Endothelial cell of umbilical vein (primary cell): ENCODE measurements around the gene TESMIN. TPM values are rescaled to one million over a fixed set of nuclear protein-coding genes. Genes with fewer than 3 reads are reported as not detected.

ENCODE experiments used
- BruUV-seq: library from RNA; stranded (reverse); fragments of 400-500 nt; replicated peaks from 2 replicates; lab custom pipeline; 2021; lab: Mats Ljungman, UMichigan
- CTCF ChIA-PET: fragments of 300-600, 350-600 bp; sonication (Branson Sonifier 250); formaldehyde crosslinking; loops from one replicate; lab custom pipeline; 2021; ENCODE audit warnings: antibody characterized with exemption, inconsistent platforms; lab: Charles Lee
- POLR2A ChIA-PET: fragments of 300-600, 350-600 bp; sonication (Branson Sonifier 250); formaldehyde crosslinking; loops from one replicate; lab custom pipeline; 2021; ENCODE audit warnings: antibody characterized with exemption, inconsistent platforms; lab: Charles Lee
- DNase-seq: peaks from one replicate; pipeline ENCODE4 v3.0.0-alpha.2; 2011; ENCODE audit warnings: low read depth, low spot score
- FAIRE-seq: peaks from 2 replicates; lab custom pipeline; 2011; peaks lifted over from hg19 to GRCh38; lab: Jason Lieb, UNC
- H2AFZ ChIP-seq: 2 replicates; pipeline ENCODE4 v1.6.0; 2012; ENCODE audit warnings: low read depth, low read length, control low read depth, inconsistent platforms
- H3K27ac ChIP-seq: 2 replicates; pipeline ENCODE4 v1.5.1; 2011; ENCODE audit warnings: low read depth, mild to moderate bottlenecking, control low read depth, low read length, moderate library complexity; ENCODE audit not compliant: insufficient read depth
- H3K27me3 ChIP-seq, 2 experiments: 2 replicates each; pipeline versions ENCODE4 v1.6.0 to v1.6.1; 2011; ENCODE audit warnings: low read length in 2 of 2, mixed read lengths in 1 of 2; ENCODE audit not compliant: control insufficient read depth in 2 of 2, insufficient read depth in 2 of 2
- H3K36me3 ChIP-seq, 2 experiments: 2 replicates in 1 of 2; 3 replicates in 1 of 2; pipeline ENCODE4 v1.5.1; 2011; ENCODE audit warnings: low read length in 2 of 2, mild to moderate bottlenecking in 1 of 2, moderate library complexity in 1 of 2; ENCODE audit not compliant: control insufficient read depth in 2 of 2, insufficient read depth in 2 of 2; ENCODE audit errors: extremely low read depth in 1 of 2
- H3K4me1 ChIP-seq: 3 replicates; pipeline ENCODE4 v1.5.1; 2011; ENCODE audit warnings: mild to moderate bottlenecking, low read length; ENCODE audit not compliant: control insufficient read depth, insufficient read depth; ENCODE audit errors: extremely low read depth
- H3K4me2 ChIP-seq: 2 replicates; pipeline ENCODE4 v1.6.1; 2011; ENCODE audit warnings: low read length, control low read depth, mixed read lengths; ENCODE audit not compliant: insufficient read depth
- H3K4me3 ChIP-seq, 3 experiments: fragments of 200-600 bp in 1 of 3; sonication (generic), shearing (Covaris generic) in 1 of 3; replicated peaks in 1 of 3; 2 replicates each; pipeline ENCODE4 v1.5.1; 2011 to 2016; ENCODE audit warnings: control low read depth in 3 of 3, low read length in 3 of 3, mild to moderate bottlenecking in 2 of 3, inconsistent platforms in 1 of 3, low read depth in 1 of 3, moderate library complexity in 1 of 3; ENCODE audit not compliant: insufficient read depth in 1 of 3
- H3K79me2 ChIP-seq: 2 replicates; pipeline ENCODE4 v1.6.0; 2012; ENCODE audit warnings: low read length, inconsistent platforms; ENCODE audit not compliant: control insufficient read depth, insufficient read depth
- H3K9ac ChIP-seq: replicated peaks from 2 replicates; pipeline ENCODE3; 2011; ENCODE audit warnings: low read length, control low read depth; ENCODE audit not compliant: insufficient read depth; ENCODE audit errors: extremely low read depth
- H3K9me1 ChIP-seq: replicated peaks from 3 replicates; pipeline ENCODE4 v1.6.0; 2011; ENCODE audit warnings: mild to moderate bottlenecking, low read length; ENCODE audit not compliant: control insufficient read depth, insufficient read depth; ENCODE audit errors: extremely low read depth
- H3K9me3 ChIP-seq: replicated peaks from 2 replicates; pipeline ENCODE4 v1.5.1; 2012; ENCODE audit warnings: low read length, inconsistent platforms; ENCODE audit not compliant: control insufficient read depth, insufficient read depth
- H4K20me1 ChIP-seq: replicated peaks from 2 replicates; pipeline ENCODE3; 2011; ENCODE audit warnings: mild to moderate bottlenecking, low read length; ENCODE audit not compliant: control insufficient read depth, insufficient read depth; ENCODE audit errors: extremely low read depth
- EZH2 ChIP-seq: IDR thresholded peaks from 2 replicates; pipeline ENCODE4 v1.6.1; 2012; ENCODE audit warnings: borderline replicate concordance, low read depth, mild to moderate bottlenecking, moderate library complexity, low read length, inconsistent platforms; ENCODE audit not compliant: severe bottlenecking
- FOS ChIP-seq: IDR thresholded peaks from 2 replicates; pipeline ENCODE4 v1.6.1; 2011; ENCODE audit warnings: mild to moderate bottlenecking, low read length, moderate library complexity, borderline replicate concordance; ENCODE audit not compliant: insufficient read depth
- GATA2 ChIP-seq: IDR thresholded peaks from 2 replicates; pipeline ENCODE4 v1.7.0; 2011; ENCODE audit warnings: low read depth, mild to moderate bottlenecking, moderate library complexity, mixed read lengths, low read length; ENCODE audit not compliant: insufficient read length, insufficient read depth
- JUN ChIP-seq: IDR thresholded peaks from 2 replicates; pipeline ENCODE4 v1.6.1; 2011; ENCODE audit warnings: borderline replicate concordance, low read depth; ENCODE audit not compliant: insufficient read length, insufficient read depth
- MYC ChIP-seq: IDR thresholded peaks from one replicate; pipeline ENCODE4 v1.6.1; 2011; ENCODE audit warnings: mild to moderate bottlenecking, low read depth, low read length
- POLR2A ChIP-seq: IDR thresholded peaks from 2 replicates; pipeline ENCODE4 v1.6.1; 2012; ENCODE audit warnings: low read depth, mild to moderate bottlenecking, control low read depth, low read length
- POLR2AphosphoS5 ChIP-seq: IDR thresholded peaks from 2 replicates; pipeline ENCODE4 v1.6.1; 2012; ENCODE audit warnings: low read depth, mild to moderate bottlenecking, control low read depth, low read length, moderate library complexity; ENCODE audit not compliant: insufficient read depth
- dilution Hi-C: fragments of 300-500 bp; cut with MboI; formaldehyde crosslinking; loops from one replicate; pipeline ENCODE4 v1.15.0; 2019; ENCODE audit warnings: low sequenced_read_pairs; ENCODE audit not compliant: extremely low pct_ligation_motif_present
- intact Hi-C: fragments of 100-400 bp; cut with micrococcal nuclease; formaldehyde crosslinking; loops from one replicate; pipeline ENCODE4 v1.10.0; 2022
- polyA plus RNA-seq, 4 experiments: library from polyadenylated mRNA; depleted of rRNA in 3 of 4; stranded (reverse) in 3 of 4; unstranded in 1 of 4; fragments of >200 nt; gene quantifications; 2 replicates each; pipeline versions ENCODE4 v1.2.1 to v1.2.3, GENCODE V29; 2011 to 2012; ENCODE audit warnings: missing spikeins in 1 of 4
- total RNA-seq: library from RNA; stranded (reverse); gene quantifications from 2 replicates; pipeline ENCODE4 v1.2.3, GENCODE V29; 2021
- TF ChIP-seq, protein P1 (sequence below): IDR thresholded peaks from 2 replicates; pipeline ENCODE4 v1.6.1; 2011; ENCODE audit not compliant: insufficient read depth, insufficient read length
- TF ChIP-seq, protein P2 (sequence below), 2 donors: IDR thresholded peaks; 1 replicate in 1 of 2; 2 replicates in 1 of 2; pipeline ENCODE4 v1.5.1; 2011; ENCODE audit warnings: low read length in 2 of 2, mild to moderate bottlenecking in 2 of 2, moderate library complexity in 2 of 2, control low read depth in 1 of 2, inconsistent platforms in 1 of 2, low read depth in 1 of 2; ENCODE audit not compliant: insufficient read depth in 1 of 2; ENCODE audit errors: extremely low read depth in 1 of 2

TESMIN gene
- total and polyA plus RNA-seq, 2 donors (not counting 3 experiments of a cell fraction or from before 2014, with no cell fraction given), result 1.7 to 6.1 TPM

DNA sequence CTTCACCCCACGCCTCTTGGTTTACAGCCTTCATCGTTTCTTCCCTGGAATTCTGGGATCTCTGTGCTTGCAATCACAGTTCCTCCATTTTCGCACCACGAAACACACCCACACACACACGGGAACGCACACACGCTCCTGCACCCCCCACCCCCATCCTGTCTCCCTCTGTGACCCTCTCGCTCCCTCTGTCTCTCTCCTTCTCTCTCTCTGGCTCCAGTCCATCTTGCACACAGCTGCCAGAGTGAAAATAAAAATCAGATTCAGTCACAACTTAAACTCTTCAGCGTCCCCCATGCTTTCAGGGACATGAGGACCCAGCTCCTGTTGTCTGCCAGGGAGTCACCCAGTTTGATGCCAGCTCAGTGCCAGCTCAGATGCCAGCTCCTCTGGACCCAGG, 64.0 kb downstream of the TESMIN start:
- Histone ChIP-seq H2AFZ (no peak overlapping the region), H3K36me3 (no peaks in the 10 kb centered on the region), H3K4me3 (no peak overlapping the region), H3K9me3 (no peaks in the 10 kb centered on the region), H3K27me3 (peaks cover 12 to 22% of the 10 kb centered on the region in 2 experiments), H3K9me1 (no peaks in the 10 kb centered on the region), H4K20me1 (no peaks in the 10 kb centered on the region), H3K4me1 (no peaks in the 10 kb centered on the region), H3K4me2 (no peak overlapping the region), H3K27ac (no peak overlapping the region), H3K9ac (no peak overlapping the region), H3K79me2 (no peaks in the 10 kb centered on the region)
- intact Hi-C loops, result loop anchor here (5.0 kb wide), 1 partner anchor 35 kb away; no protein-coding TSS in a partner anchor
- ChIA-PET CTCF (interaction anchor here (0.8 to 1.0 kb wide), 2 partner anchors 41 to 55 kb away, joined by 3 read pairs; no protein-coding TSS in a partner anchor), POLR2A (no interaction called here)
- dilution Hi-C loops, result no loop called here
- FAIRE-seq (no peak), DNase-seq (no peak)
- no TSS peak for BruUV-seq
- TF ChIP-seq JUN (no peak), POLR2A (no peak), GATA2 (no peak)

DNA sequence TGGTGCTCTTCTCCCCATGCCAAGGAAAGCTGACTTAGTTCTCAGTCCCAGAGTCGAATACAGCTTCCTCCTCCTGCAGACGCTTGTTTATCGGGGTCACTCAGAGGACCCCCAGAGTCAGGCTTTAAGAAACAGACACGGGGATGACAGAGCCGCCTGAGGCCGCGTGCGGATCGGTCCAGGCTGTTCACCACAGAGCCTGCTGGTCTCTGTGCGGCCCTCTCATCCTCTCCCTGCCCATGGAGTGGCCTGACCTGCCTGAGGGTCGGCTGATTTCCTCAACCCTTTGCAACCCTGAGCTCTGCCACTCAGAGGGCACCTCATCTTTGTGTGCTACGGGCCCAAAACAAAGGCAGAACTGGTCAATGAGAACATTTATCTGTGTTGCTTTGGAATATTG, 64.8 kb downstream of the TESMIN start:
- no peaks in the 10 kb centered on the region for H3K9me3 ChIP-seq
- no peak for FAIRE-seq
- BruUV-seq, result no TSS peak
- DNase-seq, result no peak
- dilution Hi-C loops (no loop called here), intact Hi-C loops (loop anchor here (5.0 kb wide), 1 partner anchor 34 kb away; no protein-coding TSS in a partner anchor)
- H3K9ac ChIP-seq, result no peak overlapping the region
- ChIA-PET POLR2A (no interaction called here), CTCF (interaction anchor here (0.8 to 1.0 kb wide), 2 partner anchors 41 to 54 kb away, joined by 3 read pairs; no protein-coding TSS in a partner anchor)
- TF ChIP-seq JUN (no peak), POLR2A (no peak), POLR2AphosphoS5 (no peak), GATA2 (no peak), FOS (no peak), MYC (no peak), EZH2 (no peak)
- TF ChIP-seq, protein P1, sequence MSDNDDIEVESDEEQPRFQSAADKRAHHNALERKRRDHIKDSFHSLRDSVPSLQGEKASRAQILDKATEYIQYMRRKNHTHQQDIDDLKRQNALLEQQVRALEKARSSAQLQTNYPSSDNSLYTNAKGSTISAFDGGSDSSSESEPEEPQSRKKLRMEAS, result no peak
- TF ChIP-seq, protein P2, sequence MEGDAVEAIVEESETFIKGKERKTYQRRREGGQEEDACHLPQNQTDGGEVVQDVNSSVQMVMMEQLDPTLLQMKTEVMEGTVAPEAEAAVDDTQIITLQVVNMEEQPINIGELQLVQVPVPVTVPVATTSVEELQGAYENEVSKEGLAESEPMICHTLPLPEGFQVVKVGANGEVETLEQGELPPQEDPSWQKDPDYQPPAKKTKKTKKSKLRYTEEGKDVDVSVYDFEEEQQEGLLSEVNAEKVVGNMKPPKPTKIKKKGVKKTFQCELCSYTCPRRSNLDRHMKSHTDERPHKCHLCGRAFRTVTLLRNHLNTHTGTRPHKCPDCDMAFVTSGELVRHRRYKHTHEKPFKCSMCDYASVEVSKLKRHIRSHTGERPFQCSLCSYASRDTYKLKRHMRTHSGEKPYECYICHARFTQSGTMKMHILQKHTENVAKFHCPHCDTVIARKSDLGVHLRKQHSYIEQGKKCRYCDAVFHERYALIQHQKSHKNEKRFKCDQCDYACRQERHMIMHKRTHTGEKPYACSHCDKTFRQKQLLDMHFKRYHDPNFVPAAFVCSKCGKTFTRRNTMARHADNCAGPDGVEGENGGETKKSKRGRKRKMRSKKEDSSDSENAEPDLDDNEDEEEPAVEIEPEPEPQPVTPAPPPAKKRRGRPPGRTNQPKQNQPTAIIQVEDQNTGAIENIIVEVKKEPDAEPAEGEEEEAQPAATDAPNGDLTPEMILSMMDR (IDR thresholded peaks at IDR 0.05; ENCODE audit: extremely low read depth in 1 of 2, insufficient read depth in 1 of 2, low read depth in 1 of 2, low read length in 2 of 2), result no peak
- H3K79me2 ChIP-seq, result no peaks in the 10 kb centered on the region
- H3K36me3 ChIP-seq, result no peaks in the 10 kb centered on the region
- H3K9me1 ChIP-seq, result no peaks in the 10 kb centered on the region
- H2AFZ ChIP-seq, result no peak overlapping the region
- H3K27me3 ChIP-seq, result peaks cover 12 to 22% of the 10 kb centered on the region in 2 experiments
- H3K27ac ChIP-seq, result no peak overlapping the region
- H3K4me2 ChIP-seq, result no peak overlapping the region
- no peaks in the 10 kb centered on the region for H3K4me1 ChIP-seq
- no peaks in the 10 kb centered on the region for H4K20me1 ChIP-seq
- no peak overlapping the region for H3K4me3 ChIP-seq
